ENCODE measurements around the gene MAPK7. TPM values are rescaled to one million over a fixed set of nuclear protein-coding genes. Genes with fewer than 3 reads are reported as not detected.

MAPK7 gene
- total RNA-seq, 1 donor from 2014 or later: 146 TPM

DNA sequence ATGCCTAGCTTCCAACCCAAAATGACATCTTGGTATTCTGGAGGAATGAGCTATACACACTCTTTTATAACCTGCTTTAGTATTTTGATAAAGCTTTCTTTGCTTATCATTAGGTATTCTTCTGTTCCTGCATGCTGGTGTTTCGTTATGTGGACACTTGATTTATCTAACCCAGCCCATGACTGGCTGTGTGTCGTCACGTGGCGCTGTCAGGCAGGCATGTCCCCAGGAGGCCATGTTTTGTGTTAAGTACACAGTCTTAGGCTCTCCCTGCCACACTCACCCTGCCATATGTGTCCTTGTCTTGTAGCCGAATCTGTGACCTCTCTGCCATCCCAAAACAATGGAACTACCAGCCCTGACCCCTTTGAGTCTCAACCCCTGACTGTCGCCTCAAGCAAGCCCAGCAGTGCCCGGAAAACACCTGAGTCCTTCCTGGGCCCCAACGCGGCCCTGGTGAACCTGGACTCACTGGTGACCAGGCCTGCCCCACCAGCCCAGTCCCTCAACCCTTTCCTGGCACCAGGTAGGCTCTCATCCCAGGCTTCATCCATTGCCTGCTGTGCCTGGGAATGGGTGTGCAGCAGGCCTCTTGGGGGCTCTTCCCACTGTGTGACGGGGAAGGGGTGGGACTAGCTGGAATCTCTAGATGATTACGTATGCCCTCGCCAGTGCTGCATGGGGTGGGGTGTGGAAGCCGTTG lies 46.6 kb upstream of the MAPK7 start:
- Histone ChIP-seq H3K4me3 (no peak overlapping the region), H3K27me3 (no peaks in the 10 kb centered on the region), H3K27ac (no peak overlapping the region), H3K4me1 (no peaks in the 10 kb centered on the region), H3K36me3 (peaks cover 15 to 33% of the 10 kb centered on the region in 2 donors), H3K9me3 (no peaks in the 10 kb centered on the region)
- TF ChIP-seq, protein P1, sequence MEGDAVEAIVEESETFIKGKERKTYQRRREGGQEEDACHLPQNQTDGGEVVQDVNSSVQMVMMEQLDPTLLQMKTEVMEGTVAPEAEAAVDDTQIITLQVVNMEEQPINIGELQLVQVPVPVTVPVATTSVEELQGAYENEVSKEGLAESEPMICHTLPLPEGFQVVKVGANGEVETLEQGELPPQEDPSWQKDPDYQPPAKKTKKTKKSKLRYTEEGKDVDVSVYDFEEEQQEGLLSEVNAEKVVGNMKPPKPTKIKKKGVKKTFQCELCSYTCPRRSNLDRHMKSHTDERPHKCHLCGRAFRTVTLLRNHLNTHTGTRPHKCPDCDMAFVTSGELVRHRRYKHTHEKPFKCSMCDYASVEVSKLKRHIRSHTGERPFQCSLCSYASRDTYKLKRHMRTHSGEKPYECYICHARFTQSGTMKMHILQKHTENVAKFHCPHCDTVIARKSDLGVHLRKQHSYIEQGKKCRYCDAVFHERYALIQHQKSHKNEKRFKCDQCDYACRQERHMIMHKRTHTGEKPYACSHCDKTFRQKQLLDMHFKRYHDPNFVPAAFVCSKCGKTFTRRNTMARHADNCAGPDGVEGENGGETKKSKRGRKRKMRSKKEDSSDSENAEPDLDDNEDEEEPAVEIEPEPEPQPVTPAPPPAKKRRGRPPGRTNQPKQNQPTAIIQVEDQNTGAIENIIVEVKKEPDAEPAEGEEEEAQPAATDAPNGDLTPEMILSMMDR (IDR thresholded peaks at IDR 0.05): no peak
- intact Hi-C loops (cut with DNase I): no loop called here
- peak in 1 of 2 donors; percentile 5 for DNase-seq (ENCODE audit: low spot score in 2 of 2)

DNA sequence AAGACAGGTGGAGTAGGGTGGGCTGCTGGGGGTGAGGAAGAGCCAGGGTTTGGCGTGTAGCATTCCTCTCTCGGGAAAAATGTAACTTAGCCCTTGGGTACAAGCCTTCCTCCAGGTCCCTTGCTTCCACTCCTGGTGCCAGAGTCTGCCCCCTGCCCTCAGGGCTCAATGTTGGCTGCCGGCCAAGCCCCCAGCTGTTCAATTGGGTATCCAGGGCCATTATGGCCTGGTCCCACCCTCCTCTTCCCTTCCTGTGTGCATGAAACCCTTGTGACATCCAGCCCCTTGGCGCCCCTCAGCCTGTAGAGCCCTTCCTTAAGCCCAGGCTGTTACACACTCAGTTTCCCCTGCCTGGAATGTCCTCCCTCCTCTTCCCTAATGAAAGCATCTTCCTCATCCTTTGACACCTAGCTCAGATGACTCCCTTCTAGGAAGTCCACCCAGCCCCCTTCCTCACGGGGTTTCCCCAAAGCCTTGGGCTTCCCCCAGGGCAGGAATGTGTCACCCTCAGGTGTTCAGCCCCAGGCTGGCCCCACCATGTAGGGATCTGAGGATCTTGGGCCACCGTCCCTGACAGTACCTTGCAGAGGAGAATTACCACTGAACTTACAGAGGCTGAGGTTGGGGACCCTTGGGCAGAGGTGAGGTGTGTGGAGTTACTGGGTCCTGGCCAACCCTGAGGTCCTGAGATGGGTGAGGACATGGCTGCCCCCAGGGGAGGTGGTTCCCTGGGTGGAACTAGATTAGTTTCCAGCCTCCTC lies 45.7 kb upstream of the MAPK7 start:
- no peaks in the 10 kb centered on the region for H3K9me3 ChIP-seq
- H3K27ac ChIP-seq: no peak overlapping the region
- H3K36me3 ChIP-seq: peaks cover 15 to 33% of the 10 kb centered on the region in 2 donors
- no peak overlapping the region for H3K4me3 ChIP-seq
- H3K4me1 ChIP-seq: peaks cover 0 to 2% of the 10 kb centered on the region in 2 donors
- H3K27me3 ChIP-seq: no peaks in the 10 kb centered on the region
- intact Hi-C loops (cut with DNase I): no loop called here
- DNase-seq (ENCODE audit: low spot score in 2 of 2): peak; percentile 3 to 60
- TF ChIP-seq, protein P1 (IDR thresholded peaks at IDR 0.05): no peak

DNA sequence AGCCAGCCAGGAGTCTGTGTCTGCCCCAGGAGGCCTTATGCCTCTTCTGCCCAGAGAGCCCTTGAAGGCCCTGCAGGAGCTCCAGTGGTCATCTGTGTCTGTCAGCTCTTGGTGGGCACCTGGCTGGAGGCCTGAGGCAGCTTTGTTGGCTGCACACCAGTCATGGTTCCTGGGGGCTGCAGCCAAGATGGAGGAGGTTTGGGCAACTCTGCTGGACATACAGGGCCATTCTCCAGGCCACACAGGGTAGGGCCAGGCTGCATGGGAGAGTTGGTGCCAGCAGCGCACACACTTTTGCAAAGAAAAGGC lies 45.2 kb upstream of the MAPK7 start:
- intact Hi-C loops (cut with DNase I): no loop called here
- Histone ChIP-seq H3K4me3 (no peak overlapping the region), H3K36me3 (peaks cover 15 to 33% of the 10 kb centered on the region in 2 donors), H3K9me3 (no peaks in the 10 kb centered on the region), H3K27ac (no peak overlapping the region), H3K27me3 (no peaks in the 10 kb centered on the region), H3K4me1 (peaks cover 0 to 2% of the 10 kb centered on the region in 2 donors)
- peak in 1 of 2 donors; percentile 5 for DNase-seq (ENCODE audit: low spot score in 2 of 2)
- TF ChIP-seq, protein P1 (IDR thresholded peaks at IDR 0.05): no peak

DNA sequence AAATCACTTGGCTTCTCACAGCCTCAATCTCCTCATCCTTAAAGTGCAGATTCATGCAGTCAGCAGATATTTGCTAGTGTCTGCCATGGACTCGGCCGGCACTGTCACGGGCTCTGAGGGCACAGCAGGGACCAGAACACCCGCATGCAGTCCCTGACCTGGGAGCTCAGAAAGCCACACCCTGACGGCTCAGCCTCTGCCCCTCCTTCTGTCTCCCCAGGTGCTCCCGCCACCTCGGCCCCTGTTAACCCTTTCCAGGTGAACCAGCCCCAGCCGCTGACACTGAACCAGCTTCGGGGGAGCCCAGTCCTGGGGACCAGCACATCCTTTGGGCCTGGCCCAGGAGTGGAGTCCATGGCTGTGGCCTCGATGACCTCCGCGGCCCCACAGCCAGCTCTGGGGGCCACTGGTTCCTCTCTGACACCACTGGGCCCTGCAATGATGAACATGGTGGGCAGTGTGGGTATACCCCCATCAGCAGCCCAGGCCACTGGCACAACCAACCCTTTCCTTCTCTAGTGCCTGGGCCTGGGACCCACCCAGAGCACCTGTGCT lies 44.5 kb upstream of the MAPK7 start:
- intact Hi-C loops (cut with DNase I): no loop called here
- DNase-seq (ENCODE audit: low spot score in 2 of 2): peak in 1 of 2 donors; percentile 5
- Histone ChIP-seq H3K27me3 (no peaks in the 10 kb centered on the region), H3K4me1 (peaks cover 0 to 2% of the 10 kb centered on the region in 2 donors), H3K36me3 (peaks cover 15 to 29% of the 10 kb centered on the region in 2 donors), H3K9me3 (no peaks in the 10 kb centered on the region), H3K27ac (no peak overlapping the region), H3K4me3 (no peak overlapping the region)
- TF ChIP-seq, protein P1 (IDR thresholded peaks at IDR 0.05): no peak

DNA sequence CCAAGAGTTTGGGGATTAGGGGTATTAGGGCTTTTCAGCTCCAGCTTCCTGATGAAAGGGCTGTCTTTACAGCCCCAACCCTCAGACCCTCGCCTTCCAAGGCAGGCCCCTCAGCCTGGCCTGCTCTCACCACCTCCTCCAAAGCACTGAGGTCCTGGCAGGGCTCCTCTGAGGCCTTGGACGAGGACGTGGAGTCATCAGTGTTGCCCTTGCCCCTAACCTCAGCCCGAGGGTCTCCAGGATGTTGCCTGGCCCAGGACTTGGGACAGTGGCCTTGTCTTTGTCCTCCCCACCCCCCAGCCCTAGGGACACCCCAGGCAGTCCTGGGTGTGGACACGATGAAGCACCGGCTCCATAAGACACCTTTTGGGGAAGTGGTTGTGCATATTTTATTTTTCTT lies 44.0 kb upstream of the MAPK7 start:
- Histone ChIP-seq H3K4me1 (peaks cover 0 to 2% of the 10 kb centered on the region in 2 donors), H3K4me3 (no peak overlapping the region), H3K36me3 (peaks cover 14 to 27% of the 10 kb centered on the region in 2 donors), H3K27me3 (no peaks in the 10 kb centered on the region), H3K9me3 (no peaks in the 10 kb centered on the region), H3K27ac (no peak overlapping the region)
- TF ChIP-seq, protein P1 (IDR thresholded peaks at IDR 0.05): no peak
- peak in 1 of 2 donors; percentile 1 for DNase-seq (ENCODE audit: low spot score in 2 of 2)
- intact Hi-C loops (cut with DNase I): no loop called here
